GM12878 (cell line): Measurements from ENCODE around the gene FMN2. TPM values are rescaled to one million over a fixed set of nuclear protein-coding genes. Genes with fewer than 3 reads are reported as not detected.

ENCODE experiments used
- ATAC-seq: fragments of 200-7000 bp; cut with Tn5 transposase; 3 replicates; pipeline ENCODE4 v1.9.1; 2020; ENCODE audit warnings: mild to moderate bottlenecking, moderate library complexity
- BruUV-seq: library from RNA; stranded (reverse); fragments of 400-500 nt; replicated peaks from 2 replicates; lab custom pipeline; 2021; lab: Mats Ljungman, UMichigan
- CTCF ChIA-PET: fragments of 300-600 bp; sonication (Branson Sonifier 250); formaldehyde crosslinking; extraction: SDS; loops from one replicate; lab custom pipeline; 2021; ENCODE audit warnings: inconsistent platforms; lab: Yijun Ruan, JAX
- POLR2A ChIA-PET: fragments of 350-600 bp; formaldehyde crosslinking; extraction: SDS; loops from one replicate; lab custom pipeline; 2021; ENCODE audit warnings: inconsistent platforms; lab: Charles Lee
- RAD21 ChIA-PET: fragments of 300-600 bp; sonication (Branson Sonifier 250); formaldehyde crosslinking; loops from one replicate; lab custom pipeline; 2023; ENCODE audit warnings: antibody characterized with exemption; ENCODE audit not compliant: unreplicated experiment; lab: Charles Lee
- SMC1A ChIA-PET: fragments of 300-600 bp; sonication (Branson Sonifier 250); formaldehyde crosslinking; loops from one replicate; lab custom pipeline; 2023; ENCODE audit not compliant: unreplicated experiment, uncharacterized antibody; lab: Charles Lee
- DNase-seq: peaks from one replicate; pipeline ENCODE4 v3.0.0-alpha.2; 2011; ENCODE audit warnings: low read depth, low spot score
- FAIRE-seq: peaks from 3 replicates; lab custom pipeline; 2011; peaks lifted over from hg19 to GRCh38; lab: Jason Lieb, UNC
- H2AFZ ChIP-seq: 2 replicates; pipeline ENCODE4 v1.6.0; 2011; ENCODE audit warnings: low read depth, low read length, control low read depth; ENCODE audit not compliant: control insufficient read depth
- H3K27ac ChIP-seq: 2 replicates; pipeline ENCODE4 v1.5.1; 2011; ENCODE audit warnings: control low read depth; ENCODE audit not compliant: control insufficient read depth, insufficient read depth
- H3K27me3 ChIP-seq, 2 experiments: replicated peaks in 1 of 2; 2 replicates each; pipeline versions ENCODE4 v1.6.0 to v1.6.1; 2011; ENCODE audit warnings: low read length in 1 of 2; ENCODE audit not compliant: control insufficient read depth in 2 of 2, insufficient read depth in 2 of 2
- H3K36me3 ChIP-seq, 2 experiments: 2 replicates each; pipeline ENCODE4 v1.5.1; 2011; ENCODE audit warnings: low read length in 1 of 2; ENCODE audit not compliant: control insufficient read depth in 2 of 2, insufficient read depth in 2 of 2
- H3K4me1 ChIP-seq: 2 replicates; pipeline ENCODE4 v1.6.1; 2011; ENCODE audit warnings: mild to moderate bottlenecking, low read length, moderate library complexity, mixed read lengths; ENCODE audit not compliant: control insufficient read depth, insufficient read depth
- H3K4me2 ChIP-seq: 2 replicates; pipeline ENCODE4 v1.6.0; 2011; ENCODE audit warnings: control low read depth; ENCODE audit not compliant: control insufficient read depth, insufficient read depth
- H3K4me3 ChIP-seq: fragments of 200-600 bp; sonication (generic); 2 replicates; pipeline ENCODE4 v1.5.1; 2016
- H3K79me2 ChIP-seq: 2 replicates; pipeline ENCODE4 v1.6.0; 2011; ENCODE audit warnings: low read length; ENCODE audit not compliant: control insufficient read depth, insufficient read depth
- H3K9ac ChIP-seq: 2 replicates; pipeline ENCODE4 v1.8.0; 2011; ENCODE audit warnings: low read length, control low read depth, mixed read lengths; ENCODE audit not compliant: control insufficient read depth, insufficient read depth
- H3K9me3 ChIP-seq: replicated peaks from 3 replicates; pipeline ENCODE4 v1.5.1; 2011; ENCODE audit warnings: mild to moderate bottlenecking, low read length; ENCODE audit not compliant: control insufficient read depth, insufficient read depth
- H4K20me1 ChIP-seq: 2 replicates; pipeline ENCODE4 v1.6.0; 2011; ENCODE audit not compliant: control insufficient read depth, insufficient read depth
- BCLAF1 ChIP-seq: fragments of 450-650 bp; IDR thresholded peaks from 2 replicates; pipeline ENCODE4 v1.6.1; 2017; ENCODE audit warnings: antibody characterized with exemption, mild to moderate bottlenecking, moderate library complexity
- CUX1 ChIP-seq: IDR thresholded peaks from 2 replicates; pipeline ENCODE4 v1.6.1; 2012; ENCODE audit warnings: improper control_type of control experiment, low read depth, low read length; ENCODE audit not compliant: insufficient replicate concordance
- EGR1 ChIP-seq, 2 experiments: IDR thresholded peaks; 1 replicate in 1 of 2; 2 replicates in 1 of 2; pipeline ENCODE4 v1.6.1; 2011 to 2012; ENCODE audit warnings: low read depth in 2 of 2, low read length in 2 of 2, borderline replicate concordance in 1 of 2, mild to moderate bottlenecking in 1 of 2, moderate library complexity in 1 of 2
- EP300 ChIP-seq, 2 experiments: fragments of 150-350 bp in 1 of 2; IDR thresholded peaks; 2 replicates each; pipeline ENCODE4 v1.6.1; 2011 to 2012; ENCODE audit warnings: low read depth in 2 of 2, low read length in 2 of 2, borderline replicate concordance in 1 of 2, improper control_type of control experiment in 1 of 2, inconsistent platforms in 1 of 2; ENCODE audit not compliant: control insufficient read depth in 1 of 2
- HCFC1 ChIP-seq: fragments of 150-350 bp; IDR thresholded peaks from 2 replicates; pipeline ENCODE4 v1.6.1; 2014; ENCODE audit warnings: low read length
- JUND ChIP-seq: IDR thresholded peaks from 2 replicates; pipeline ENCODE4 v1.6.1; 2012; ENCODE audit warnings: low read depth, mild to moderate bottlenecking, low read length, improper control_type of control experiment, moderate library complexity
- MYB ChIP-seq: fragments of 150-350 bp; IDR thresholded peaks from 2 replicates; pipeline ENCODE4 v1.6.1; 2014; ENCODE audit warnings: mild to moderate bottlenecking, low read depth, low read length, borderline replicate concordance
- NR2C1 ChIP-seq: fragments of 450-650 bp; IDR thresholded peaks from 2 replicates; pipeline ENCODE4 v1.6.1; 2017; ENCODE audit warnings: antibody characterized with exemption, mild to moderate bottlenecking, moderate library complexity
- SP1 ChIP-seq: IDR thresholded peaks from one replicate; pipeline ENCODE4 v1.6.1; 2011; ENCODE audit warnings: low read depth, low read length
- SREBF2 ChIP-seq: IDR thresholded peaks from 2 replicates; pipeline ENCODE4 v1.6.1; 2012; ENCODE audit warnings: mild to moderate bottlenecking, low read length
- STAT1 ChIP-seq: fragments of 450-650 bp; conservative IDR thresholded peaks from 2 replicates; pipeline ENCODE4 v1.6.1; 2014; ENCODE audit warnings: antibody characterized with exemption, mild to moderate bottlenecking
- WGBS: methylation state at CpG from one replicate; pipeline ENCODE4 v1.1.6; 2016; ENCODE audit warnings: low lambda C conversion rate; ENCODE audit not compliant: insufficient replicate concordance, insufficient coverage; ENCODE audit errors: missing lambda C conversion rate; 5-methylcytosine and 5-hydroxymethylcytosine counted together
- in situ Hi-C: fragments of 300-500 bp; cut with MboI; formaldehyde crosslinking; loops from 9 replicates; pipeline ENCODE4 v1.14.3; 2018; ENCODE audit warnings: mixed read lengths
- intact Hi-C: fragments of 100-400 bp; cut with micrococcal nuclease; formaldehyde crosslinking; loops from one replicate; pipeline ENCODE4 v1.14.2; 2022; ENCODE audit not compliant: unreplicated experiment
- polyA plus RNA-seq, 11 experiments: library from polyadenylated mRNA; depleted of rRNA in 4 of 11; unstranded in 6 of 11; stranded (reverse) in 5 of 11; fragments of >200 nt; fragmentation: Nextera tagmentation in 4 of 11; fragmentation: Illumina TruSeq in 1 of 11; extraction: Ambion mirVana in 4 of 11; extraction: Trizol in 1 of 11; gene quantifications; 1 replicate in 1 of 11; 2 replicates in 10 of 11; pipeline versions ENCODE4 v1.2.1 to v1.2.3, GENCODE V29; 2011 to 2016; ENCODE audit warnings: inconsistent platforms in 2 of 11, missing spikeins in 2 of 11, low read depth in 1 of 11
- total RNA-seq, 4 experiments: library from RNA; depleted of rRNA in 3 of 4; stranded (reverse); fragments of >200 nt in 3 of 4; fragmentation: Illumina TruSeq in 1 of 4; extraction: Trizol in 1 of 4; gene quantifications; 2 replicates each; pipeline versions ENCODE4 v1.2.1 to v1.2.3, GENCODE V29; 2013 to 2021

Gene FMN2
- total and polyA plus RNA-seq, 10 of the 15 experiments (the other 5 are each of a cell fraction or from before 2014, with no cell fraction given) = 0.60 TPM; not detected in 9

GRCh38 chr1:240293706-240294105 is 202.0 kb downstream of the FMN2 start (continued):
- TF ChIP-seq JUND (no peak), SP1 (no peak), CUX1 (no peak), HCFC1 (no peak), NR2C1 (no peak), SREBF2 (no peak), MYB (no peak), EGR1 (IDR thresholded peaks at IDR 0.05; ENCODE audit: borderline replicate concordance in 1 of 2, low read depth in 2 of 2, low read length in 2 of 2) (no peak)

- DNase-seq (no peak), FAIRE-seq (no peak), ATAC-seq (no peak)
- Histone ChIP-seq H3K9ac (no peak overlapping the region), H3K9me3 (no peaks in the 10 kb centered on the region), H3K79me2 (no peaks in the 10 kb centered on the region), H4K20me1 (no peaks in the 10 kb centered on the region), H3K36me3 (no peaks in the 10 kb centered on the region), H3K4me3 (no peak overlapping the region), H3K27me3 (no peaks in the 10 kb centered on the region), H2AFZ (no peak overlapping the region), H3K4me1 (no peaks in the 10 kb centered on the region), H3K27ac (no peak overlapping the region), H3K4me2 (no peak overlapping the region)
- ChIA-PET SMC1A (no interaction called here), RAD21 (no interaction called here), CTCF (no interaction called here), POLR2A (no interaction called here)
- no TSS peak for BruUV-seq
- no peak for TF ChIP-seq STAT1
- TF ChIP-seq EP300 (IDR thresholded peaks at IDR 0.05; ENCODE audit: borderline replicate concordance in 1 of 2, control insufficient read depth in 1 of 2, low read depth in 2 of 2, low read length in 2 of 2) = no peak
- no peak for TF ChIP-seq BCLAF1
- 33% methylated on average over 3 of the region's 3 CpGs for WGBS
- intact Hi-C loops (no loop called here), in situ Hi-C loops (no loop called here)
Measured at GRCh38 chr1:240294566-240294965, 202.9 kb downstream of the FMN2 start.
